ENCODE measurements around the gene WDFY4. TPM values are rescaled to one million over a fixed set of nuclear protein-coding genes. Genes with fewer than 3 reads are reported as not detected.

Gene WDFY4
- total RNA-seq (2021) = not detected in 2 replicates
- long read RNA-seq = 0 reads

GRCh38 chr10:48684792-48685623 is at the start of gene WDFY4:
WDFY4 (plus strand) TSS chr10:48684873; CDS start chr10:48709733, 24,860 bp downstream.
- Mint-ChIP-seq H3K27me3 (ENCODE audit: low read depth) (no peaks in the 10 kb centered on the region), H3K9me3 (peaks cover 7 to 9% of the 10 kb centered on the region in 2 experiments; a peak in 3 of 5 replicates), H3K27ac (peak within 1 kb of the TSS in 1 of 3 experiments; percentile 46; a peak in 1 of 7 replicates), H3K4me3 (no peak within 1 kb of the TSS; a peak in 1 of 5 replicates), H3K4me1 (no peaks in the 10 kb centered on the region), H3K36me3 (ENCODE audit: insufficient read depth in 1 of 3, low read depth in 3 of 3) (0 out of 7 replicates have a peak, but pooled peaks cover 0 to under 1% (median 0%) of the 10 kb centered on the region in 3 experiments)
- Histone ChIP-seq H2BK20ac (ENCODE audit: low read depth, low read length, poor library complexity, severe bottlenecking) (no peak within 1 kb of the TSS), H3K4me2 (ENCODE audit: insufficient read depth, insufficient read length, low read length) (no peak within 1 kb of the TSS), H2AK5ac (ENCODE audit: insufficient read length, low read length) (no peak within 1 kb of the TSS), H2BK120ac (ENCODE audit: low read depth, low read length, poor library complexity, severe bottlenecking) (no peak within 1 kb of the TSS), H3K9me3 (ENCODE audit: control insufficient read depth, low read depth, low read length) (no peaks in the 10 kb centered on the region), H3K79me2 (ENCODE audit: insufficient read depth, low read length) (no peaks in the 10 kb centered on the region), H4K91ac (ENCODE audit: insufficient read length, low read depth, low read length) (no peak within 1 kb of the TSS), H2BK5ac (ENCODE audit: insufficient read length, low read length) (no peak within 1 kb of the TSS), H3K9ac (ENCODE audit: extremely low read depth, insufficient read length, low read length) (no peak within 1 kb of the TSS), H3K56ac (ENCODE audit: insufficient read length, low read depth, low read length) (no peak within 1 kb of the TSS), H3K23ac (ENCODE audit: insufficient read length, low read depth, low read length) (no peak within 1 kb of the TSS), H3K23me2 (ENCODE audit: insufficient read length, low read depth, low read length, poor library complexity, severe bottlenecking) (no peaks in the 10 kb centered on the region), H4K5ac (ENCODE audit: insufficient read length, low read depth, low read length) (peak within 1 kb of the TSS; percentile 8), H3K14ac (ENCODE audit: insufficient read depth, low read length) (0 out of 2 replicates have a peak within 1 kb of the TSS, but pooled peaks have one; percentile 40), H3K18ac (ENCODE audit: insufficient read length, low read depth, low read length) (no peak within 1 kb of the TSS), H3K27me3 (ENCODE audit: insufficient read depth, low read length) (no peaks in the 10 kb centered on the region), H3K79me1 (ENCODE audit: insufficient read depth, low read depth, low read length, poor library complexity, severe bottlenecking) (no peaks in the 10 kb centered on the region), H3K27ac (ENCODE audit: insufficient read length, low read depth, low read length) (no peak within 1 kb of the TSS), H4K20me1 (ENCODE audit: control insufficient read depth, insufficient read depth, insufficient read length) (no peaks in the 10 kb centered on the region), H2AFZ (ENCODE audit: low read length) (no peak within 1 kb of the TSS), H3T11ph (ENCODE audit: low read length) (no peak within 1 kb of the TSS), H2BK15ac (ENCODE audit: low read depth, low read length) (no peak within 1 kb of the TSS), H3K4ac (ENCODE audit: low read depth, low read length) (no peak within 1 kb of the TSS), H3K4me1 (ENCODE audit: insufficient read depth, low read length) (no peaks in the 10 kb centered on the region), H2BK12ac (ENCODE audit: insufficient read length, low read depth, low read length) (no peak within 1 kb of the TSS), H4K8ac (replicated peaks; ENCODE audit: insufficient read length, low read depth, low read length) (no peak within 1 kb of the TSS)
- WGBS (ENCODE audit: extremely low coverage, insufficient read length, low lambda C conversion rate) = no CpG with 5 or more reads among the region's 23 CpGs
- no peak for DNase-seq
- no peak for TF ChIP-seq CTCF (conservative IDR thresholded peaks at IDR 0.05)

Measured in H9 (cell line).